ENCODE results near the gene ZNF780B.

GRCh38 chr19:39993605-39994004, 62.4 kb downstream of the ZNF780B start:
- TF ChIP-seq, protein P1, sequence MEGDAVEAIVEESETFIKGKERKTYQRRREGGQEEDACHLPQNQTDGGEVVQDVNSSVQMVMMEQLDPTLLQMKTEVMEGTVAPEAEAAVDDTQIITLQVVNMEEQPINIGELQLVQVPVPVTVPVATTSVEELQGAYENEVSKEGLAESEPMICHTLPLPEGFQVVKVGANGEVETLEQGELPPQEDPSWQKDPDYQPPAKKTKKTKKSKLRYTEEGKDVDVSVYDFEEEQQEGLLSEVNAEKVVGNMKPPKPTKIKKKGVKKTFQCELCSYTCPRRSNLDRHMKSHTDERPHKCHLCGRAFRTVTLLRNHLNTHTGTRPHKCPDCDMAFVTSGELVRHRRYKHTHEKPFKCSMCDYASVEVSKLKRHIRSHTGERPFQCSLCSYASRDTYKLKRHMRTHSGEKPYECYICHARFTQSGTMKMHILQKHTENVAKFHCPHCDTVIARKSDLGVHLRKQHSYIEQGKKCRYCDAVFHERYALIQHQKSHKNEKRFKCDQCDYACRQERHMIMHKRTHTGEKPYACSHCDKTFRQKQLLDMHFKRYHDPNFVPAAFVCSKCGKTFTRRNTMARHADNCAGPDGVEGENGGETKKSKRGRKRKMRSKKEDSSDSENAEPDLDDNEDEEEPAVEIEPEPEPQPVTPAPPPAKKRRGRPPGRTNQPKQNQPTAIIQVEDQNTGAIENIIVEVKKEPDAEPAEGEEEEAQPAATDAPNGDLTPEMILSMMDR (IDR thresholded peaks at IDR 0.05), result no peak
- TF ChIP-seq CHD2 (IDR thresholded peaks at IDR 0.05; ENCODE audit: low read length, partially characterized antibody), result no peak
- no peak for TF ChIP-seq FOSB (CRISPR knock-in tag; IDR thresholded peaks at IDR 0.05)
- TF ChIP-seq, protein P2, sequence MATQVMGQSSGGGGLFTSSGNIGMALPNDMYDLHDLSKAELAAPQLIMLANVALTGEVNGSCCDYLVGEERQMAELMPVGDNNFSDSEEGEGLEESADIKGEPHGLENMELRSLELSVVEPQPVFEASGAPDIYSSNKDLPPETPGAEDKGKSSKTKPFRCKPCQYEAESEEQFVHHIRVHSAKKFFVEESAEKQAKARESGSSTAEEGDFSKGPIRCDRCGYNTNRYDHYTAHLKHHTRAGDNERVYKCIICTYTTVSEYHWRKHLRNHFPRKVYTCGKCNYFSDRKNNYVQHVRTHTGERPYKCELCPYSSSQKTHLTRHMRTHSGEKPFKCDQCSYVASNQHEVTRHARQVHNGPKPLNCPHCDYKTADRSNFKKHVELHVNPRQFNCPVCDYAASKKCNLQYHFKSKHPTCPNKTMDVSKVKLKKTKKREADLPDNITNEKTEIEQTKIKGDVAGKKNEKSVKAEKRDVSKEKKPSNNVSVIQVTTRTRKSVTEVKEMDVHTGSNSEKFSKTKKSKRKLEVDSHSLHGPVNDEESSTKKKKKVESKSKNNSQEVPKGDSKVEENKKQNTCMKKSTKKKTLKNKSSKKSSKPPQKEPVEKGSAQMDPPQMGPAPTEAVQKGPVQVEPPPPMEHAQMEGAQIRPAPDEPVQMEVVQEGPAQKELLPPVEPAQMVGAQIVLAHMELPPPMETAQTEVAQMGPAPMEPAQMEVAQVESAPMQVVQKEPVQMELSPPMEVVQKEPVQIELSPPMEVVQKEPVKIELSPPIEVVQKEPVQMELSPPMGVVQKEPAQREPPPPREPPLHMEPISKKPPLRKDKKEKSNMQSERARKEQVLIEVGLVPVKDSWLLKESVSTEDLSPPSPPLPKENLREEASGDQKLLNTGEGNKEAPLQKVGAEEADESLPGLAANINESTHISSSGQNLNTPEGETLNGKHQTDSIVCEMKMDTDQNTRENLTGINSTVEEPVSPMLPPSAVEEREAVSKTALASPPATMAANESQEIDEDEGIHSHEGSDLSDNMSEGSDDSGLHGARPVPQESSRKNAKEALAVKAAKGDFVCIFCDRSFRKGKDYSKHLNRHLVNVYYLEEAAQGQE (IDR thresholded peaks at IDR 0.05), result no peak
- no peak for TF ChIP-seq ELK1 (IDR thresholded peaks at IDR 0.05; ENCODE audit: low read depth, low read length)
- TF ChIP-seq PBX3 (IDR thresholded peaks at IDR 0.05), result no peak
- TF ChIP-seq POLR2AphosphoS2 (conservative IDR thresholded peaks at IDR 0.05; ENCODE audit: low read length), result no peak
- TF ChIP-seq E2F6 (IDR thresholded peaks at IDR 0.05; ENCODE audit: borderline replicate concordance, low read depth), result no peak

Measured in A549 (cell line).